Stimulated activated CD8-positive, alpha-beta memory T cell treated with anti-CD3 and anti-CD28 coated beads, Interleukin-12 subunit alpha, Interleukin-12 subunit beta, amount 100 ng/mL, for 1 hour (primary cell): ENCODE data around the gene ARL10.

Experiments used
- DNase-seq: peaks from one replicate; pipeline ENCODE4 v3.0.0-alpha.2; 2020; ENCODE audit warnings: low read depth

ARL10 gene

DNA sequence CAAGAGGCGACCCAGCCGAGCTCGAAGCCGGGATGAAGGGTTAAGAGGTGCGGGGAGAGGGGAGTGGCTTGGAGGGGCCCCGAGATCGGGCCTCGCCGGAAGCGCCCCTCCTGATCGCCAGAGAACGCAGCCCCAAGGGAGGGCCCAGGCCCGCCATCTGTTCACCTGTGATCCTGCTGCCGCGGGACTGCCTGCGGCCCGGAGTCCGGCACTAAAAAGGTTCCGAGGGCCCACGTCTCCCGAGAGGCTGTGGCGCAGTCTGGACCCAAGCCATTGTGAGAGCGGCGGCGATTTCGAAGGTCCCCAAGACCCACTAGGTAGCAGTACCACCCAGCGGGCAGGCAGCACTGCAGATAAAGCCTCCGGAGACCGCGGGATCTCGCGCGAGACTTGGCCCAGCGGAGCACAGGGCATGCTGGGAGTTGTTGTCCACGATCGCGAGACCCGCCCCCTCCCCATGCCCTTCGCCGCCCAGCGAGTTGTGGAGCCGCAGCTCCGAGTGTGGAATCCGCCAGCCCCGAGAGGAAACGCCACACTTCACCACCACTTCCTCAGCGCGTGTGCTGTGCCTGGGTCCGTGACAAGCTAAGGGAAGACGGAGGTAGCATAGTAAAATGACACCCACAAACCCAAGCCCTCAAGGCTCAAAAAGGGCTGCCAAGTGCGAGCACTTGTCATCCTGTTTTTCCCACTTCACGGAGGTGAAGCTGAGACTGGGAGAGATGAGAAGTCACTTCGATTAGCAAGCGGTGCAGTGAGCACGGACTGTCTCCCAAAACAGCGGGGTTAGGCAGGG lies 3.7 kb upstream of the ARL10 start, which contains the start of gene KIAA1191:
KIAA1191 (minus strand) TSS at position 328 of the 796 bp plus-strand sequence. CDS start 2,256 bp downstream, outside the sequence.
- peak; percentile 88 for DNase-seq

DNA sequence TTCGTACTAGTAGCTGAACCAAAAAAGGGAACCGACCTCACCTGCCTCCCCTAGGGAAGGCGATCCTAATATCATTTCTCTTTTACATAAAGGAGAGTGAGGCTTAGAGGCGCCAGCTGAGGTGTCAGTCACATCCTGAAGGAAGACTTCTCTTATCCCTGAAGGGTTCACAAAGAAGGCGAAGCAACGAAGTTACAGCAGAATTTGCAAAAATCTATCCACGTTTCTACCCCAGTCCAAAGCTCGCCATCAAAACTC lies 3.1 kb upstream of the ARL10 start:
- DNase-seq = no peak

DNA sequence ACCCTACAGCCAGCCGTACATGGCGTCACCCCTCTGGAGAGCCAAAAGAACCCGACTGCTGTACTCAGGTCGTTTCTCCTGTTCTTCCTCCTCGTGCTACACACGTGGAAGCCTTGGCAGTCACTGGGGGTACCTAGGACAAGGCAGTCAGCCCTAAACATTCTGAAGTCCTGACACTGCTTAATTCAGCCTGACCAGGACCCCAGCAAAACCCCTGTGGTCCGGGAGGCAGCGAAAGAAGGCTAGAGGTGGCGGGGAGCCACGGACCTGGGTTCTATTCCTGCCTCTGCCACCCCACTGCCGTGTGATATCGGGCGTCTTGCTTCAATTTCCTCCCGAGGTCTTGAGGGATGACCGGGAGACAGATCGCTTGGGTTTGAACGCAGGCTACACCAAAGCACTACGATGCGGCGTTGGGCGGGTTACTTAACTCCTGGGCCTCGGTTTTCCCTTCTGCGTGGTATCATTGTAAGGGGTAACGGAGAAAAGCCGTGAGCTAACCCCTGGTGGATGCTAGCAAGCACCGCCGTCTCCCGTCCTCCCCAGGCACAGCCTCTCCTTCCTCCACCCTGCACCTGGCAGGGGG lies 429 bp upstream of the ARL10 start:
- no peak for DNase-seq

DNA sequence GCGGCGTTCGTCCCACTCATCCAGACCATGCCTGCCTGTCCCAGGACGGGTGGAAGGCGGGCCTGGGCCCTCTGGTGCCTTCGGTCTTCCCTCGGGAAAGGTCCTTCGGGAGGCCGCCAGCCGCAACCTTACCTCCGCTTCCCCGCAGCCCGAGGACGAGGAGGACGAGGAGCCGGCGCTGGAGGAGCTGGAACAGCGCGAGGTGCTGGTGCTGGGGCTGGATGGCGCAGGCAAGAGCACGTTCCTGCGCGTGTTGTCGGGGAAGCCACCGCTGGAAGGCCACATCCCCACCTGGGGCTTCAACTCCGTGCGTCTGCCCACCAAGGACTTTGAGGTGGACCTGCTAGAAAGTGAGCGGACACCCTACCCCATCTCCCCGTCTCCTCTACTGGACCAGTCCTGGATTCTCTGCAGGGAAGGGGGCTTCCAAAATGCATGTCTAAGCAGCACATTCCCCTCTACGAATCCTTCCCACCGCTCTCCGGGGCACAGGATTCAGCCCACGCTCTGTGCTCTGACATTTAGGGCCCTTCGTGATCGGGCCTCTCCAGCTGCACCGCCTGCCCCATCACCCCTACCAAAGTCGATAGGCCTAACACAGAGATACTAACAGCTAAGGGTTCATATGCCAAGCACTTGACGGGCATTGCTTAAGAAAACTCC lies 1.1 kb downstream of the ARL10 start:
- DNase-seq = no peak

DNA sequence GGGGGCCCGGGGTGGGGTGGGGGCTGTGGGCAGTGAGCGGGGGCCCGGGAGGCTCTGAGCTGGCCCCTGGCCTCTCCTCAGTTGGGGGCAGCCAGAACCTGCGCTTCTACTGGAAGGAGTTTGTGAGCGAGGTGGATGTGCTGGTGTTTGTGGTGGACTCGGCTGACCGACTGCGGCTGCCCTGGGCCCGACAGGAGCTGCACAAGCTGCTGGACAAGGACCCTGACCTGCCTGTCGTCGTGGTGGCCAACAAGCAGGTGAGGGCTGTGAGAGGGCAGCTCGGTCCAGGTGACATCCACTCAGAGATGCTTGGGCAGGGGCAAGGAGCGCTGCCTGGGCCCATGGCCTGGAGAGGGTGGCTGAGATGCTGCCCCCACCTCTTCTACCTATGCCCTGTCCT lies 3.4 kb downstream of the ARL10 start:
- DNase-seq = no peak

DNA sequence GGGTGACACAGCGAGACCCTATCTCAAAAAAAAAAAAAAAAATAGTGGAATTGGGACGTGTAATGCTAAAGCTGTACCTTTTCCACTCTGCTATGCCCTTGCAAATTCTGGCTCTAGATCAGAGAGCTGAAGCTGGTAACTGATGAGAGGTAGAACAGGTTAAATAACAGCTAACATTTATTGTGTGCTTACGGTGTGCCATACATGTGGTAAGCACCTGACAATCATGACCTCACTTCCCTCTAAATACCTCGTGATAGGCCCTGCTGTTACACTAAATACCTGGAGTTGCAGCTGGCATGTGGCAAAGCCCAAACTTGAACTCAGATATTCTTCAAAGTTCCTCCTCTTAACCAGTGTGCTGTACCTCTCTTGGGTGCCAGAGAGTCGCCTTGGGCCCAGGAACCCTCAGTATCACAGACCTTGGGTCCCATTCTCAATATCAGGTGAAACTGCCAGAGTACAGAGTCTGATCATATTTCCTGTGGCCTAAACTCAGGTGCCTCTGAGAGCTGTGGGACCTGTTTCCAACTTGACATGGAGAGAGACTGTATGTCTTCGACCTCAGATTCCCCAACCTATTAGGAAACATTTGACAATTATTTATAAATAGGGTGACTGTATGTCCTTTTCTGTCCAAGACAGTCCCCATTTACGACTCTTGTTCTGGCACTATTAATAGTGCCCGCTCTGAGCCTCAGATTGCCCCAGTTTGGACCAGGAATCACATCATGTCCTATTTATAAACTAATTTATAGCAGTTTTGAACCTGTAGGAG lies 4.8 kb downstream of the ARL10 start:
- DNase-seq = no peak

DNA sequence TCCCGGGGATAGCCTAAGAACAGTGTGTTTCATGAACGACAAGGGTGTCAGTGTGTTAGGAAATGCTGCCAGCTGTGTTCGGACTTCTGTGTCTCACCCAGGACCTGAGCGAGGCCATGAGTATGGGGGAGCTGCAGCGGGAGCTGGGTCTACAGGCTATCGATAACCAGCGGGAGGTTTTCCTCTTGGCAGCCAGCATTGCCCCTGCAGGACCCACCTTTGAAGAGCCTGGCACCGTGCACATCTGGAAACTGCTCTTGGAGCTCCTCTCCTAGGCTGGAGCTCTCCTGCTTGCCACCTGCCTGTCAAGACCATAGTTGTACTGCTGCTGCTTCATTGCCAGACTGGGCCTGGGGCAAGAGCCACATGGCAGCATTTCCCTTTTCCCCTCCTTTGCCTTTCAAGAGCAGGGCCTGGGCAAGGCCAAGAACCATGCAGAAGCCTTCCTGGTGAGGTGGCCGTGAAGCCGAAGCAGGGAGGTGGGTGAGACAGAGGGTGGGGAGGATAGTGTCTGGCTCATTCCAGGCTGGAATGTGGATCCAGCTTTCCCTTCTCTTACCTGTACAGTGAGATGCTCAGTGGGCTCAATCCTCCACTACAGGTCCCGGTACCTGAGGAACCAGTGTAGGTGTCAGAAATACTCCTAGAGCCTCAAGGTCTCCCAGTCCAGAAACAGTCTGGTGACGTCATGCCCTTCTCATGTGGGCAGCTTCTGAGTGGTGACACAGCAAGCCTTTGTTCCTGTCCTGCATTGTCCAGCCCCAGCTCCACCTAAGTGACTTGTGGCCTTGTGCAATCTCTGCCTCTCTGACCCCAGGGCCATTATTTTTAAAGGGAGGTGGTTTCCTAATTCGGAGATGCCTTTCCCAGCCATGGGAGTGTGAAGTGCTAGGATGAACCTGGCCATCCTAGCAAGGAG lies 6.6 kb downstream of the ARL10 start:
- DNase-seq = no peak

DNA sequence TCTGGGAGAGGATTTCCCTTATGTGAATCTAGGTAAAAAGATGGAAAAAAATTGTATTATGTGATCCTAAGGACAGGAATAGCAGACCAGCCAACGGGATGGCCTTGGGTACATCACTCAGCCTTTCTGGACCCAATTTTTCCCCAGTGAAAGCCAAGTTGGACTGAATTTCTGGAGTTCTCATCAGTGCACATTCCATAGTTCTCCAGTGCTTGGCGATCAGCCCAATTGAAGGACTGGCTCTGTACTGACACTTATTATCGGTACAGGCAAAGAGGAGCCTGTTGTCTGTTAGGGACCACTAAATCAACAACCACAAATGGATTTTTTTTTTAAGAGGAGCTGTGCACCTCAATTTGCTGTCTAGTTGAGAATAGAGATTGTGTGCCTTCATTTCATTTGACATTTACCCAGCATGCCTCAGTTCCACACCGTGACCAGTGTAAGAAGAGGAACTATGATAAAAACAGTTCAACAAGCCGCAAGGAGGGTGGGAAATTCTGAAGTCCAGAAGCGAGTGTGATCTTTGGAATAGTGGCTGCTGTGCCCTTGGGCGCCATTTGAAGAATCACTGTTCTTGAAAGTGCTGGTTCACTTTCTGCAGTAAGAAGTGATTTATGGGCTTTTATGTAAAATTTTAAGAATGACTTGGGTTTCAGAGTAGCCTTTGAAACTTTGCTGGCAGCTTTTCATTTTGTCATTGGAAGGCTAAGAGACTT lies 8.0 kb downstream of the ARL10 start:
- DNase-seq = no peak

DNA sequence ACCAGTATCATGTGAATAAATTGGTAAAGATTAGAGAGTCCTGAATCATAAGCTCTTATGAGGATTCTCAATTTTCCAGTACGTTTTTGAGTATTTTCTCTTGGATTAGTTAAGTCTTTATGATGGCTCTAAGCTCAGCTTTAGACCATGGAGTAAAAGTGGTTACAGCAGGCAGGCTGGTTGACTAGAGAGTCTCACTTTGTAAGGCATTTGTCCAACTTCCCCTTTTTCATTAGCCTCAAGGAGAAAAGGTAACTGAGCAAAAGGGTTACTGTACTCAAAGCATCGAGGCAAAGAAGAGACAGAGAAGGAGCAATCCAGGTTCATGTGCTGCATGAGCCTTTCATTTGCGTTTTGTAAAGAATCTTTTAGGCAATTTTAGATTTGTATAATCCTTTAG lies 14.6 kb downstream of the ARL10 start:
- no peak for DNase-seq

DNA sequence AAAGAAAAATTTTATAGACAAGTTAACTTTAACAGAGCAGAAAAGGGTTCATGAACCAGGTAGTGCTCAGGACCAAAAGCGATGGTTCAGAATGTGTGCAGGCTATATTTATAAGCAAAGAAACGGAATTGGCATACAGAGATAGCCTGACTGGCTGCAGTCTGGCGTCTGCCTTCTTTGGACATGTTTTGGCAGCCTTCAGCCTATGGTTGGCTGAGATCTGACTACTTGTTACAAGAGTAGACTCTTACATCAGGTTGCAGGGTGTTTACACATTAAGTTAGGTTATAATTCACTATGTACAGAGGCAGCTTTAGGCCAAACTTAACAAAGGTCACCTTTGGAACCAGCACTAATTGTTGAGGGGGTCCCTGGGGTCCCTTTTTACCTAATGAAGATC lies 16.1 kb downstream of the ARL10 start:
- no peak for DNase-seq

DNA sequence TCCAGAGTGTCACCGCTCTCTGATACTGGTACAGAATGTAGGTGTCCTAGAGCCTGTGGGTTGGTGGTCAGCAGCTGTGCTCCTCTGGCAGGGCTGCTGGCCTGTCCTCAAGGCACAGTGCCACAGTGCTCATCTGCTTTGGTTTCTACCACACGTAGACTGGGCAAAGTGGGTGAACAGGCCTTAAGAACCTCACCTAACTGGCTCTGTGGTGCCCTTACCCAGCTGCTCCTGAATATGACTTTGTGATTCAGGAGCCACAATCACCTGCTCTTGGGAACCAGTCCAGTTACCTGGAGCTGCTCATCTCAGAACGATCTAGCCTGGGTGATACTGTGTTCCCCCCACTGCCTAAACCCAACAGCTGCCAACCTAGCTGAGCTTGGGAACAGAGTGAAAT lies 16.7 kb downstream of the ARL10 start:
- DNase-seq = no peak

DNA sequence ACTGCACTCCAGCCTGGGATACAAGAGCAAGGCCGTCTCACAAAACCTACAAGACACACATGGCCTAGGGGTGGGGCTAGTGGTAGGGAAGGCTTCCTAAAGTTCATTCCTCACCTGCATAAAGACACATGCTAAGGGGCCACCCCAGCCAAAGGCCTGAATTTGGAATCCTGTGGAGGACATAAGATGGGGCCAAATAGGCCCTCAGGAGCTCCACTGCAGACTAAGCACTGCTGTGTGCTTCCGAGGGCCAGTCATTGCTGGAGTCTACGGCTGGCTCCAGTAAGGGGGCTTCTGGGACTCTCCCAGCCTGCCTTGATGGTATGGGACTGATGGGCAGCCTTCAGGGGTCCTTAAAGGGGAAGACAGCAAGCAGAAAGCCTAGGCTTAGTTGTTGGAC lies 17.4 kb downstream of the ARL10 start:
- no peak for DNase-seq

DNA sequence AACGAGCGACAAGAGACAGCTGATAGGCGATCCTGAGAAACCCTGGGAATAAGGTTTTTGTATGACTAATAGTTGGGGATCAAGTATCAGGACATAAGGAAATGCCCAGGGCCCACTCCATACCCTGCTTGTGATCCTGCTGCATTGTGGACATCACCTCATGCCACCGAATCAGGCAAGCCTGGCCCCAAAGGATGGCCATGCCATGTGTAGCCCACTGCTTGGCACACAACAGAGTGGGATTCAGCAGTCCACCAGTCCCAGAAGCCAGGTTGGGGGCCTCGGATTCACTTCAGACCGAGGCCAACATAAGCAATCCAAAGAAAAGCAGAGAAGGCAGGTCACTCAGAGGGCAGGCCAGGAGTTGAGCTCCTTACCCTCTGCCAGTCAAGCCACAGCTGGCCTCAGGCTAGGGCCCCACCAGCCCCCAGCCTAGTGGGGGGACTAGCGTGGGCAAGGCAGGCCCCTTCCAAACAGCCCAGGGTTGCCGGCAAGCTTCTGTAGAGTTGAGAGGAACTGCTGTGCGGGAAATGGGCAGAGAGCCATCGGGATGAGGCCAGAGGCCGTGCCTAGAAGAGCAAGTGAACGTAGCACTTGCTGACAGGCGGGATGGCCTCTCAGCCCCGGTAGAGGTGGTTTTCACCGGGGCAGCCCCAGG lies 18.1 kb downstream of the ARL10 start:
- no peak for DNase-seq

DNA sequence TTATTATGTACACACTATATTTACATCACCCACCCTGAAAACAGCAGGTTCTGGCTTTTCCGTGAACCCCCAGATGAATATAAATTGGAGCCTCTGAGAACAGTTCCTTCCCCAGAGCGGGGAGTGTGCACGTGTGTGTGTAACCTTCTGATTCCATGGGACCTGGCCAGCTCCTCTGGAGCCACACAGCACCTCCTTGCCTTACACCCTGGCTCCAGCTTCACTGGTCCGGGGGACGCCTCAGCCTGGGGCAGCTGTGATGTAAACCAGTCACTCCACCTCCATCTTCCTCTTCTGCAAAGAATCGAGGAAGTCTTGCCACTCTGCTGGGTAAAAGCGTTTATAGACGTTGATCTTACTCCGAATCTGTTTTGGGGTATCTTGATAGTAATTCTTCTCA lies 18.7 kb downstream of the ARL10 start:
- DNase-seq = no peak

DNA sequence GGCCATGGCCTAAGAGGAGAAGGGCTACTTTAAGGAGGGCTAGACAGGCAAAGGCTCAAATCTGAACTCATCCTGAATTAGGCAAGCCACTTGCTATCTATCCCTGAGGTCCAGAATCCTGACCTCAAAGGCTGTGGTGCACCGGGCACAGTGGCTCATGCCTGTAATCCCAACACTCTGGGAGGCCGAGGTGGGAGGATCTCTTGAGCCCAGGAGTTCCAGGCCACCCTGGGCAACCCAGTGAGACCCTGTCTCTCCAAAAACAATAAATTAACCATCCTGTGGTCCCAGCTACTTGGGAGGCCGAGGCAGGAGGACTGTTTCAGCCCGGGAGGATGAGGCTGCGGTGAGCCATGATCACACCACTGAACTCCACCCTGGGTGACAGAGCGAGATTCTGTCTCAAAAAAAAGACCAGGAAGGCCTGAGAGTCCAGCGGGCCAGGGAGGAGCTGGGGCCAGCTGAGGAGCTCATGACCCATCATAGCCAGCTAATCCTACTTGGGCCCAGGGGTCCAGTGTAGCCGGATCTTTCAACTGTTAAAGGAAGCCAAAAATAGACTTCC lies 19.2 kb downstream of the ARL10 start:
- DNase-seq = no peak

DNA sequence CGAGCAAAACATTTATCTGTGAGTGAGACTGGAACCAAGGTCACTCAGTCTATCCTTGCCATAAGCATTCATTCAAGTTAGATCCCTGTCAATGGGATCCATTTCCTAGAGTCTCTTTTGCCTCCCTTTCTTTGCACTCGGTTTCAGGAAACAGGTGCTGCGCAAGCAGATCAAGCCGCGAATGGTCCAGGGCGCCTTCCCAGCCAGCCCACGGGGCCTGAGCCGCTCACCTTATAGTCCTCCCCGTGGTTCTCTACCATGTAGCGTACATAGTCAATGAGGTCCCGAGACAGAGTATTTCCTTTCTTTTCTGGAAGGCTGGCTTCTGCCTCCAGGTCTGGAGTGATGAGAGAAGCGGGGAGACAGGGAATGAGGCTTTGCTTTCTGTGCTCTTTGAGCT lies 19.7 kb downstream of the ARL10 start:
- no peak for DNase-seq

DNA sequence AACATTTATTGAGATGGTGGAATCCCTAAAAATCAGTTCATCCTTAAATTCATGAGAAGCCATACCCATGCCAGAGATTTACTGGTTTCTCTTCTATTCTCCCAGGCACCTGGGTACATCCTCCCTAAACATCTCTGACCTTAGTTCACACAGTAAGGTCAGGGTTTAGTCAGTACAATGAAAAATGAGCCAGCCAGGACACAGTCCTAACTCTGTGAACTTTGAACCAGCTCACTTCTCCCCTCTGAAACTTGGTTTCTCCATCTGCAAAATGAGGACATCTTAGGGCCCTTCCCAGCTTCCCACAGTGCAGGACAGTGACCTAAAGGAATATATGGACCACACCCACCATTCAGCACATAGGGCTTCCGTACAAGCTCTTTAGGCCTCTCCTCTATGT lies 21.2 kb downstream of the ARL10 start:
- no peak for DNase-seq

DNA sequence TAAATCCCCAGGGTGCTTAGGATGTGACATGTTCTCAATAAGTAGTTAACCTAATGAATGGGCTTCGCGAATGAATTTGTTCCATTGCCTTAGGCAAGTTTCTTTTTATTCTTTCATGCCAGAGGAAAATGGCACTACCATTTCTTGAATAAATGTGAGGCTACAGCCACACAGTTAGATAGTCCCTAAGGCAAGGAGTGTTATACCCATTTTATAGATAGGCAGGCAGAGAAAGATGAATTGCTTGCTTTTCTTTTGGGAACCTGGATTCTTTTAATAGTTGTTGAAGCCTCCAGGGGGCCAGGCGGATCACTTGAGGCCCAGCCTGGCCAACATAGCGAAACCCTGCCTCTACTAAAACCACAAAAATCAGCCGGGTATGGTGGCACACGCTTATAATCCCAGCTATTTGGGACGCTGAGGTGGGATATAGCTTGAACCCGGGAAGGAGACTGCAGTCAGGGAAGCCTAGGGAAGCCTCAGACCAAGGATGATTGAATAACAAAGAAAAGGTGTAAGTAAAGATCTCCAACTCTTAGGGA lies 22.2 kb downstream of the ARL10 start:
- DNase-seq = no peak

DNA sequence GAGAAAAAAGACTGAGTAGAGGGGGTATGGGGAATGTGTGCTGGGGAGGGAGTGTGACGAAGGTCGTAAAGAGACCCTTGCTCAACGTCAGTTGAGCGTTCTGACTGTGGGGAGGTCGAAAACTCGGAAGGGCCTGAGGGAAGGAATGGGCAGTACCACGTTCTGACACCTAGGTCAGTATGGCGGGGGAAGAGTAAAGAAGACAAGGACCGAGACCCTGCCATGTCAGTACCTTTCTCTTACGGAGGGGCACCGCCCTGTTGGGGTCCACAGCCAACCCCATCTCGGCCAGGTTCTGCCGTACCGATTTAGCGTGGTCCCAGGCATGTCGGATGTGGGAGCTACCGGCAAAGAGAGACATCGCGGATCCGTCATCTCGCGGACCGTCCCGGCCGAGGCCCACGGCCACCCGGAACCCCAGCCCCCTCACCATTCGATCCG lies 22.7 kb downstream of the ARL10 start:
- DNase-seq = no peak
